ENCODE measurements around the gene MED13.

DNA sequence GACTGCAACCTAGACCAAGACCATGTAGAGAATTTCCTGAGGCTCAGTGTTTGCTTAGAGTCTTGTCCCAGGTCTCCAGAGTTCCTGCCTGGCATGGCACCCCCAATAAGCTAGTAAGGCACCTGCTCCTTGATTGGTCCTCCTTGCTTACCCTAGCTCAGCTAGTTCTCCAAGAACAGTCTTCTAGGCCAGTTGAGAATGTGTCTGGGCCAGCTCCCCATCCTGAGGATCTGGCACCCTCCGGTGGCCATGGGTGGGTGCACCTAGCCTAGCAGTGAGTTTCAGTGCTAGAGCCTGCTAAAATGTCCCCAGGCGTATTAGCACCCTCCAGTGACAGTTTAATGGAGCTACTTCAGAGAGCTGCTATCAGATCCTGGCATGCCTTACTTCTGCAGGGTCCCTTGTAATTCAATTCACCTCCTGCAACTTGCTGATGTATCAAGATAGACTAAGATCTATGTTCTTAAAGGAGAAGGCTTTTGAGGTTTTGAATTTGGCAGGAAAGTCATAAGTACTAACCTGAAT, 44.4 kb upstream of the MED13 start:
- TF ChIP-seq, protein P1, sequence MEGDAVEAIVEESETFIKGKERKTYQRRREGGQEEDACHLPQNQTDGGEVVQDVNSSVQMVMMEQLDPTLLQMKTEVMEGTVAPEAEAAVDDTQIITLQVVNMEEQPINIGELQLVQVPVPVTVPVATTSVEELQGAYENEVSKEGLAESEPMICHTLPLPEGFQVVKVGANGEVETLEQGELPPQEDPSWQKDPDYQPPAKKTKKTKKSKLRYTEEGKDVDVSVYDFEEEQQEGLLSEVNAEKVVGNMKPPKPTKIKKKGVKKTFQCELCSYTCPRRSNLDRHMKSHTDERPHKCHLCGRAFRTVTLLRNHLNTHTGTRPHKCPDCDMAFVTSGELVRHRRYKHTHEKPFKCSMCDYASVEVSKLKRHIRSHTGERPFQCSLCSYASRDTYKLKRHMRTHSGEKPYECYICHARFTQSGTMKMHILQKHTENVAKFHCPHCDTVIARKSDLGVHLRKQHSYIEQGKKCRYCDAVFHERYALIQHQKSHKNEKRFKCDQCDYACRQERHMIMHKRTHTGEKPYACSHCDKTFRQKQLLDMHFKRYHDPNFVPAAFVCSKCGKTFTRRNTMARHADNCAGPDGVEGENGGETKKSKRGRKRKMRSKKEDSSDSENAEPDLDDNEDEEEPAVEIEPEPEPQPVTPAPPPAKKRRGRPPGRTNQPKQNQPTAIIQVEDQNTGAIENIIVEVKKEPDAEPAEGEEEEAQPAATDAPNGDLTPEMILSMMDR (IDR thresholded peaks at IDR 0.05): peak; percentile 78
- no peak for TF ChIP-seq ZFX (IDR thresholded peaks at IDR 0.05; ENCODE audit: borderline replicate concordance)

Data from 22Rv1 (cell line).